Gastroesophageal sphincter (tissue), 4 donors: Measurements from ENCODE around the gene HNRNPA1. TPM values are rescaled to one million over a fixed set of nuclear protein-coding genes. Genes with fewer than 3 reads are reported as not detected.

Source experiments
- ATAC-seq: fragments of 150-250 bp; one replicate; pipeline ENCODE4 v1.9.1; 2016; ENCODE audit warnings: mild to moderate bottlenecking, moderate library complexity
- H3K27ac ChIP-seq, 4 donors: fragments of 200-600 bp; sonication (generic) in 3 of 4; 1 replicate in 3 of 4; 2 replicates in 1 of 4; pipeline ENCODE4 v1.5.1; 2016 to 2019
- H3K27me3 ChIP-seq: fragments of 200-600 bp; sonication (generic); one replicate; pipeline ENCODE4 v1.5.1; 2019
- H3K36me3 ChIP-seq, 2 donors: fragments of 200-600 bp; sonication (generic); one replicate each; pipeline ENCODE4 v1.5.1; 2019; ENCODE audit warnings: control low read depth in 1 of 2
- H3K4me1 ChIP-seq, 3 donors: fragments of 200-600 bp; sonication (generic); 1 replicate in 2 of 3; 2 replicates in 1 of 3; pipeline ENCODE4 v1.5.1; 2016 to 2019; ENCODE audit warnings: control low read depth in 2 of 3
- H3K4me3 ChIP-seq, 2 donors: fragments of 200-600 bp; sonication (generic); one replicate each; pipeline ENCODE4 v1.5.1; 2019; ENCODE audit warnings: mild to moderate bottlenecking in 1 of 2, moderate library complexity in 1 of 2
- H3K9me3 ChIP-seq, 3 donors: fragments of 200-600 bp; sonication (generic); one replicate each; pipeline ENCODE4 v1.5.1; 2017 to 2019; ENCODE audit warnings: control low read depth in 2 of 3
- CTCF ChIP-seq, 4 experiments: fragments of 200-600 bp in 2 of 4; fragments of 450-650 bp in 2 of 4; sonication (generic) in 1 of 4; IDR thresholded peaks; one replicate each; pipeline ENCODE4 v1.5.1; 2017 to 2019; ENCODE audit warnings: antibody characterized with exemption in 4 of 4, mild to moderate bottlenecking in 2 of 4, moderate library complexity in 2 of 4
- EP300 ChIP-seq: sonication (generic); formaldehyde crosslinking; IDR thresholded peaks from one replicate; pipeline ENCODE4 v1.6.1; 2017; ENCODE audit warnings: antibody characterized with exemption, mild to moderate bottlenecking
- POLR2A ChIP-seq, 2 donors: fragments of 450-650 bp; IDR thresholded peaks; one replicate each; pipeline ENCODE4 v1.6.1; 2017; ENCODE audit warnings: antibody characterized with exemption in 2 of 2, mild to moderate bottlenecking in 2 of 2, moderate library complexity in 1 of 2
- POLR2AphosphoS5 ChIP-seq: sonication (generic); formaldehyde crosslinking; IDR thresholded peaks from one replicate; pipeline ENCODE4 v1.6.1; 2017; ENCODE audit warnings: antibody characterized with exemption
- WGBS, 2 donors: methylation state at CpG; one replicate each; pipeline ENCODE4 v1.1.5; 2018; ENCODE audit warnings: low coverage in 1 of 2; 5-methylcytosine and 5-hydroxymethylcytosine counted together
- total RNA-seq, 4 donors: library from RNA; depleted of rRNA; stranded (reverse); fragments of >200 nt; gene quantifications; one replicate each; pipeline ENCODE4 v1.1.0, GENCODE V29; 2016

HNRNPA1 gene
- total RNA-seq, 4 donors from 2014 or later: 250 to 459 (median 349) TPM

- 47 to 64% methylated on average over 2 to 6 of the region's 8 CpGs for WGBS, 2 donors
- Histone ChIP-seq H3K4me3 (no peak overlapping the region), H3K36me3 (no peaks in the 10 kb centered on the region), H3K27ac (no peak overlapping the region), H3K9me3 (no peaks in the 10 kb centered on the region), H3K4me1 (peaks cover 0 to 11% (median 8%) of the 10 kb centered on the region in 3 donors), H3K27me3 (peaks cover 54% of the 10 kb centered on the region)
- ATAC-seq: no peak
- TF ChIP-seq POLR2AphosphoS5 (no peak), CTCF (IDR thresholded peaks at IDR 0.05) (no peak), EP300 (no peak), POLR2A (IDR thresholded peaks at IDR 0.05) (no peak)
Observed at GRCh38 chr12:54299515-54300224, 19.1 kb downstream of the HNRNPA1 start.

GRCh38 chr12:54300225-54300731 lies 19.8 kb downstream of the HNRNPA1 start:
- Histone ChIP-seq H3K4me1 (peaks cover 0 to 11% (median 8%) of the 10 kb centered on the region in 3 donors), H3K27me3 (peaks cover 60% of the 10 kb centered on the region), H3K4me3 (peak overlapping the region in 1 of 2 donors; percentile 25), H3K9me3 (no peaks in the 10 kb centered on the region), H3K36me3 (no peaks in the 10 kb centered on the region), H3K27ac (no peak overlapping the region)
- ATAC-seq: no peak
- TF ChIP-seq POLR2AphosphoS5 (no peak), CTCF (IDR thresholded peaks at IDR 0.05) (no peak), EP300 (no peak), POLR2A (IDR thresholded peaks at IDR 0.05) (no peak)
- 0% methylated on average over 2 of the region's 3 CpGs for WGBS, 2 donors

GRCh38 chr12:54300732-54301427 lies 20.4 kb downstream of the HNRNPA1 start, which contains the start of gene NFE2:
Gene NFE2, minus strand, starts transcription at chr12:54301015. Its CDS starts 5,767 bp downstream, at chr12:54295248.
- TF ChIP-seq EP300: no peak
- no peak for TF ChIP-seq CTCF (IDR thresholded peaks at IDR 0.05)
- no peak for TF ChIP-seq POLR2A (IDR thresholded peaks at IDR 0.05)
- no peak for TF ChIP-seq POLR2AphosphoS5
- no peaks in the 10 kb centered on the region for H3K9me3 ChIP-seq
- 1 to 3% methylated on average over 9 to 12 of the region's 26 CpGs for WGBS, 2 donors
- H3K36me3 ChIP-seq: no peaks in the 10 kb centered on the region
- peak within 1 kb of the TSS in 1 of 2 donors; percentile 25 for H3K4me3 ChIP-seq
- H3K27me3 ChIP-seq: peaks cover 66% of the 10 kb centered on the region
- no peak within 1 kb of the TSS for H3K27ac ChIP-seq
- H3K4me1 ChIP-seq: peaks cover 0 to 11% (median 8%) of the 10 kb centered on the region in 3 donors
- ATAC-seq: peak; percentile 54

GRCh38 chr12:54301428-54302048 lies 21.0 kb downstream of the HNRNPA1 start:
- Histone ChIP-seq H3K36me3 (no peaks in the 10 kb centered on the region), H3K27ac (no peak overlapping the region), H3K4me3 (no peak overlapping the region), H3K27me3 (peaks cover 67% of the 10 kb centered on the region), H3K4me1 (peaks cover 0 to 11% (median 8%) of the 10 kb centered on the region in 3 donors), H3K9me3 (no peaks in the 10 kb centered on the region)
- ATAC-seq: no peak
- no CpG with 5 or more reads among the region's 1 CpG for WGBS, 2 donors
- no peak for TF ChIP-seq POLR2AphosphoS5
- no peak for TF ChIP-seq CTCF (IDR thresholded peaks at IDR 0.05)
- no peak for TF ChIP-seq EP300
- TF ChIP-seq POLR2A (IDR thresholded peaks at IDR 0.05): no peak
